Smooth muscle cell (in vitro differentiated cells): ENCODE results near the gene ARF1. TPM values are rescaled to one million over a fixed set of nuclear protein-coding genes. Genes with fewer than 3 reads are reported as not detected.

Experiments used
- DNase-seq: peaks from one replicate; lab custom pipeline; 2025; ENCODE audit not compliant: unreplicated experiment; lab: John Stamatoyannopoulos, UW
- H2AFZ ChIP-seq: fragments of 200-600 bp; sonication (generic); 2 replicates; pipeline ENCODE4 v1.6.0; 2016; ENCODE audit warnings: antibody characterized with exemption, low read depth, mild to moderate bottlenecking
- H3F3A ChIP-seq: fragments of 200-600 bp; sonication (generic); 2 replicates; pipeline ENCODE4 v1.6.0; 2017; ENCODE audit warnings: antibody characterized with exemption, low read depth
- H3K27ac ChIP-seq: fragments of 200-600 bp; sonication (generic); 2 replicates; pipeline ENCODE4 v1.5.1; 2016; ENCODE audit warnings: low read depth, mild to moderate bottlenecking
- H3K27me3 ChIP-seq: fragments of 200-600 bp; sonication (generic); 2 replicates; pipeline ENCODE4 v1.6.1; 2016; ENCODE audit warnings: low read depth, mild to moderate bottlenecking
- H3K36me3 ChIP-seq: fragments of 200-600 bp; sonication (generic); 2 replicates; pipeline ENCODE4 v1.5.1; 2016; ENCODE audit warnings: low read depth
- H3K4me1 ChIP-seq: fragments of 200-600 bp; sonication (generic); 2 replicates; pipeline ENCODE4 v1.5.1; 2016; ENCODE audit warnings: low read depth
- H3K4me2 ChIP-seq: fragments of 200-600 bp; sonication (generic); 2 replicates; pipeline ENCODE4 v1.6.0; 2016; ENCODE audit warnings: mild to moderate bottlenecking
- H3K4me3 ChIP-seq: fragments of 200-600 bp; sonication (generic); 2 replicates; pipeline ENCODE4 v1.5.1; 2016; ENCODE audit warnings: mild to moderate bottlenecking
- H3K79me2 ChIP-seq: fragments of 200-600 bp; sonication (generic); 2 replicates; pipeline ENCODE4 v1.6.0; 2016; ENCODE audit warnings: low read depth, mild to moderate bottlenecking
- H3K9ac ChIP-seq: fragments of 200-600 bp; sonication (generic); 2 replicates; pipeline ENCODE4 v1.6.0; 2016; ENCODE audit warnings: low read depth
- H3K9me3 ChIP-seq: fragments of 200-600 bp; sonication (generic); replicated peaks from 2 replicates; pipeline ENCODE4 v1.5.1; 2016; ENCODE audit warnings: low read depth
- H4K20me1 ChIP-seq: fragments of 200-600 bp; sonication (generic); 2 replicates; pipeline ENCODE4 v1.6.0; 2016; ENCODE audit warnings: low read depth
- CTCF ChIP-seq: fragments of 200-600 bp; sonication (generic); IDR thresholded peaks from 2 replicates; pipeline ENCODE4 v1.5.1; 2017; ENCODE audit warnings: borderline replicate concordance, mild to moderate bottlenecking, antibody characterized with exemption; ENCODE audit not compliant: insufficient read depth, poor library complexity, severe bottlenecking
- WGBS: methylation state at CpG from one replicate; pipeline ENCODE4 v1.1.7; 2016; ENCODE audit warnings: low lambda C conversion rate; 5-methylcytosine and 5-hydroxymethylcytosine counted together
- polyA plus RNA-seq: library from polyadenylated mRNA; unstranded; fragments of >200 nt; fragmentation: Nextera tagmentation; extraction: Ambion mirVana; gene quantifications from 2 replicates; pipeline ENCODE4 v1.2.1, GENCODE V29; 2016
- total RNA-seq: library from RNA; depleted of rRNA; stranded (reverse); fragments of >200 nt; gene quantifications from 2 replicates; pipeline ENCODE4 v1.2.3, GENCODE V29; 2014

Gene ARF1
- total and polyA plus RNA-seq, 2 experiments from 2014 or later = 237 to 698 TPM

GRCh38 chr1:228084797-228085196, 2.3 kb downstream of the ARF1 start:
- WGBS = 52% methylated on average over 5 of the region's 5 CpGs
- Histone ChIP-seq H3K36me3 (no peaks in the 10 kb centered on the region), H3K9me3 (no peaks in the 10 kb centered on the region), H3K79me2 (peaks cover 88% of the 10 kb centered on the region), H4K20me1 (peaks cover 79% of the 10 kb centered on the region), H3K4me1 (peaks cover 55% of the 10 kb centered on the region), H3F3A (peaks cover 23% of the 10 kb centered on the region), H2AFZ (no peak overlapping the region), H3K4me3 (peak overlapping the region; percentile 99), H3K27me3 (no peaks in the 10 kb centered on the region), H3K9ac (peak overlapping the region; percentile 100), H3K4me2 (peak overlapping the region; percentile 88), H3K27ac (peak overlapping the region; percentile 96)
- no peak for TF ChIP-seq CTCF
- no peak for DNase-seq

- Histone ChIP-seq H3K36me3 (no peaks in the 10 kb centered on the region), H2AFZ (no peak overlapping the region), H3K4me2 (peak overlapping the region; percentile 88), H3K27me3 (no peaks in the 10 kb centered on the region), H3K4me3 (peak overlapping the region; percentile 99), H3K79me2 (peaks cover 95% of the 10 kb centered on the region), H3K4me1 (peaks cover 55% of the 10 kb centered on the region), H3F3A (peaks cover 23% of the 10 kb centered on the region), H4K20me1 (peaks cover 81% of the 10 kb centered on the region), H3K9ac (peak overlapping the region; percentile 100), H3K27ac (peak overlapping the region; percentile 96), H3K9me3 (no peaks in the 10 kb centered on the region)
- DNase-seq = no peak
- 21% methylated on average over 6 of the region's 6 CpGs for WGBS
- no peak for TF ChIP-seq CTCF
These were observed 2.9 kb downstream of the ARF1 start for GRCh38 chr1:228085287-228085951.

GRCh38 chr1:228087771-228088251, 5.3 kb downstream of the ARF1 start:
- H3K27me3 ChIP-seq = no peaks in the 10 kb centered on the region
- H3K9ac ChIP-seq = peak overlapping the region; percentile 1
- H3K27ac ChIP-seq = peak overlapping the region; percentile 96
- H3F3A ChIP-seq = peaks cover 32% of the 10 kb centered on the region
- peaks cover 42% of the 10 kb centered on the region for H3K4me1 ChIP-seq
- TF ChIP-seq CTCF = no peak
- H3K9me3 ChIP-seq = no peaks in the 10 kb centered on the region
- 51% methylated on average over 7 of the region's 7 CpGs for WGBS
- peaks cover 100% of the 10 kb centered on the region for H3K79me2 ChIP-seq
- H2AFZ ChIP-seq = no peak overlapping the region
- no peak overlapping the region for H3K4me3 ChIP-seq
- DNase-seq = no peak
- H3K4me2 ChIP-seq = peak overlapping the region; percentile 88
- H4K20me1 ChIP-seq = peaks cover 99% of the 10 kb centered on the region
- no peaks in the 10 kb centered on the region for H3K36me3 ChIP-seq
